HEK293T (cell line): ENCODE measurements around the gene LILRB4.

Experiments
- CTCF ChIA-PET: fragments of 350-600 bp; formaldehyde crosslinking; extraction: SDS; loops from one replicate; lab custom pipeline; 2021; ENCODE audit warnings: antibody characterized with exemption, inconsistent platforms; lab: Yijun Ruan, JAX
- POLR2A ChIA-PET: fragments of 350-600 bp; formaldehyde crosslinking; extraction: SDS; loops from one replicate; lab custom pipeline; 2020; ENCODE audit warnings: antibody characterized with exemption, inconsistent platforms; lab: Yijun Ruan, JAX
- DNase-seq: peaks from one replicate; pipeline ENCODE4 v3.0.0; 2012; ENCODE audit warnings: mixed read lengths; ENCODE audit errors: extremely low spot score
- ARNT ChIP-seq: fragments of 450-650 bp; IDR thresholded peaks from 2 replicates; pipeline ENCODE4 v1.6.1; 2017; ENCODE audit warnings: mild to moderate bottlenecking
- BHLHE40 ChIP-seq: fragments of 450-650 bp; IDR thresholded peaks from 2 replicates; pipeline ENCODE4 v1.6.1; 2016; ENCODE audit warnings: mild to moderate bottlenecking, moderate library complexity, borderline replicate concordance
- CTBP1 ChIP-seq: fragments of 450-650 bp; IDR thresholded peaks from 2 replicates; pipeline ENCODE4 v1.6.1; 2016; ENCODE audit warnings: borderline replicate concordance
- ELF4 ChIP-seq: fragments of 450-650 bp; IDR thresholded peaks from 2 replicates; pipeline ENCODE4 v1.6.1; 2017; ENCODE audit warnings: antibody characterized with exemption
- FOXA1 ChIP-seq: fragments of 450-650 bp; IDR thresholded peaks from 2 replicates; pipeline ENCODE4 v1.6.1; 2016; ENCODE audit warnings: mild to moderate bottlenecking
- FOXK2 ChIP-seq: fragments of 450-650 bp; IDR thresholded peaks from 2 replicates; pipeline ENCODE4 v1.6.1; 2016; ENCODE audit warnings: mild to moderate bottlenecking
- FOXM1 ChIP-seq: fragments of 450-650 bp; IDR thresholded peaks from 2 replicates; pipeline ENCODE4 v1.6.1; 2017; ENCODE audit warnings: mild to moderate bottlenecking, borderline replicate concordance
- HDGF ChIP-seq: fragments of 450-650 bp; IDR thresholded peaks from 2 replicates; pipeline ENCODE4 v1.6.1; 2017; ENCODE audit warnings: antibody characterized with exemption, borderline replicate concordance
- L3MBTL2 ChIP-seq: fragments of 450-650 bp; conservative IDR thresholded peaks from 2 replicates; pipeline ENCODE4 v1.6.1; 2016; ENCODE audit warnings: mild to moderate bottlenecking
- LEF1 ChIP-seq: fragments of 450-650 bp; IDR thresholded peaks from 2 replicates; pipeline ENCODE4 v1.6.1; 2017; ENCODE audit warnings: mild to moderate bottlenecking, borderline replicate concordance
- NFRKB ChIP-seq: fragments of 450-650 bp; IDR thresholded peaks from 2 replicates; pipeline ENCODE4 v1.6.1; 2016; ENCODE audit warnings: mild to moderate bottlenecking, moderate library complexity
- SP1 ChIP-seq: fragments of 450-650 bp; IDR thresholded peaks from 2 replicates; pipeline ENCODE4 v1.6.1; 2017
- SUZ12 ChIP-seq: fragments of 450-650 bp; IDR thresholded peaks from 2 replicates; pipeline ENCODE4 v1.6.1; 2016; ENCODE audit warnings: mild to moderate bottlenecking
- TARDBP ChIP-seq: fragments of 450-650 bp; IDR thresholded peaks from 2 replicates; pipeline ENCODE4 v1.6.1; 2016
- ZNF384 ChIP-seq: fragments of 450-650 bp; IDR thresholded peaks from 2 replicates; pipeline ENCODE4 v1.6.1; 2016
- TF ChIP-seq, protein P1 (sequence below): fragments of 450-650 bp; IDR thresholded peaks from 2 replicates; pipeline ENCODE4 v1.6.1; 2016

The LILRB4 gene

DNA sequence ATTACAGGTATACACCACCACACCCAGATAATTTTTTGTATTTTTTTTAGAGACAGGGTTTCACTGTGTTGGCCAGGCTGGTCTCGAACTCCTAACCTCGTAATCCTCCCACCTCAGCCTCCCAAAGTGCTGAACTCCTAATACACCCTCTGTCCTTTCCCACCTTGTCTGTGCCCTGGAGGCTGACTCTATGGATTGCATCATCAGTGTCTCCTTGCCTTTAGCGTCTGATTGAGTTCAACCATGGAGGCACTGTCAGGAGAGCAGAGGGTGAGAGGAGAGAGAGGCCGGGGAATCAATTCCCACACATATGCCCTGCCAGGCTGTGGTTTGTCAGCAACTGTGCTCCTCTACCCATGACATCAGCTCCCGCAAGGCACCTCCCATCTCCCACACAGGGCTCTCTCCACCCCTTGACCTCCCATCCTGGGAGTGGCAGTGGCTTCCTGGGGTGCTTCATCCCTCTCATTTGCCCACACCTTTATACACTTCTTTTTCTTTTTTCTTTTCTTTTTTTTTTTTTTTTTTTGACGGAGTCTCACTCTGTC, 12.6 kb upstream of the LILRB4 start:
- ChIA-PET POLR2A (no interaction called here), CTCF (no interaction called here)
- TF ChIP-seq FOXM1 (no peak), SUZ12 (no peak), LEF1 (no peak), BHLHE40 (no peak), NFRKB (no peak), TARDBP (no peak), ELF4 (no peak), ARNT (no peak), ZNF384 (no peak), L3MBTL2 (no peak), SP1 (no peak), HDGF (no peak), FOXK2 (no peak), CTBP1 (no peak), FOXA1 (no peak)
- TF ChIP-seq, protein P1, sequence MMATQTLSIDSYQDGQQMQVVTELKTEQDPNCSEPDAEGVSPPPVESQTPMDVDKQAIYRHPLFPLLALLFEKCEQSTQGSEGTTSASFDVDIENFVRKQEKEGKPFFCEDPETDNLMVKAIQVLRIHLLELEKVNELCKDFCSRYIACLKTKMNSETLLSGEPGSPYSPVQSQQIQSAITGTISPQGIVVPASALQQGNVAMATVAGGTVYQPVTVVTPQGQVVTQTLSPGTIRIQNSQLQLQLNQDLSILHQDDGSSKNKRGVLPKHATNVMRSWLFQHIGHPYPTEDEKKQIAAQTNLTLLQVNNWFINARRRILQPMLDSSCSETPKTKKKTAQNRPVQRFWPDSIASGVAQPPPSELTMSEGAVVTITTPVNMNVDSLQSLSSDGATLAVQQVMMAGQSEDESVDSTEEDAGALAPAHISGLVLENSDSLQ: no peak
- DNase-seq: no peak

- ChIA-PET POLR2A (no interaction called here), CTCF (no interaction called here)
- no peak for TF ChIP-seq HDGF
- TF ChIP-seq L3MBTL2: no peak
- TF ChIP-seq, protein P1: no peak
- no peak for TF ChIP-seq ARNT
- no peak for TF ChIP-seq ELF4
- peak; percentile 40 for DNase-seq
Measured at GRCh38 chr19:54653181-54653809, 9.5 kb upstream of the LILRB4 start.

DNA sequence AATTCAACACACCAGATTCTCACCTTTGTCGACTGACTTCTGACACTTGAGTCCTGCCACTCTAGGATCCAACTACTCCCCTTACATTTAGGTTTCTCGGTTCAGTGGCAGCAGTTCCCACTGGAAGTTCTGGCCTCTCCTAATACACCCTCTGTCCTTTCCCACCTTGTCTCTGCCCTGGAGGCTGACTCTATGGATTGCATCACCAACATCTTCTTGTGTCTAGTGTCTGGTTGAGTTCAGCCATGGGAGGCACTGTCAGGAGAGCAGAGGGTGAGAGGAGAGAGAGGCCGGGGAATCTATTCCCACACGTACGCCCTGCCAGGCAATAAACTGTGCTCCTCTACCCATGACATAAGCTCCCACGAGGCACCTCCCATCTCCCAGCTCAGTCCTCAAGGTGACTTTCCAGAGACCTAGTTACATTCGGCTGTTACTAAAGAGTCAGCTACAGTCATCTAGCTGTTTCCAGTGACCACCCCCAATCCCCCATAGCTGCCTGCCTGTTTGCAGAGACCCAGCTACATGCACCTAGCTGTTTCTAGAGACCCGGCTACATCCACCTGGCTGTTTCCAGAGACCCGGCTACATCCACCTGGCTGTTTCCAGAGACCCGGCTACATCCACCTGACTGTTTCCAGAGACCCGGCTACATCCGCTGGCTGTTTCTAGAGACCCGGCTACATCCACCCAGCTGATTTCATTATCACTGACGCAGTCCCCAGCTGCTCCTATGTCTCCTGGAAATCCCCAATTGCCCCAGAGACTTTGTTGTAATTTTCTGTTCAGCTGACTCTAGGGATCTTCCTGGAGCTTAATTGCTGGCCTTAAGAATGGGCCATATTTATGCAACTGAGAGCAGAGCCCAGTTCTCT, 8.1 kb upstream of the LILRB4 start:
- no peak for TF ChIP-seq ZNF384
- TF ChIP-seq BHLHE40: no peak
- no peak for TF ChIP-seq SP1
- no peak for TF ChIP-seq SUZ12
- TF ChIP-seq CTBP1: no peak
- no peak for TF ChIP-seq L3MBTL2
- TF ChIP-seq FOXA1: no peak
- no peak for TF ChIP-seq FOXM1
- no peak for TF ChIP-seq FOXK2
- TF ChIP-seq TARDBP: no peak
- no peak for TF ChIP-seq ARNT
- no peak for TF ChIP-seq NFRKB
- TF ChIP-seq ELF4: no peak
- no peak for TF ChIP-seq LEF1
- DNase-seq: no peak
- ChIA-PET POLR2A (no interaction called here), CTCF (interaction anchor here (0.7 kb wide), 1 partner anchor 14 kb away, joined by 7 read pairs; no protein-coding TSS in a partner anchor)

- ChIA-PET CTCF (no interaction called here), POLR2A (no interaction called here)
- DNase-seq: no peak
- TF ChIP-seq L3MBTL2: no peak
- TF ChIP-seq ARNT: no peak
Measured at GRCh38 chr19:54659300-54659699, 3.5 kb upstream of the LILRB4 start.

- ChIA-PET CTCF (no interaction called here), POLR2A (no interaction called here)
- no peak for TF ChIP-seq ZNF384
- no peak for TF ChIP-seq FOXM1
- no peak for TF ChIP-seq SP1
- TF ChIP-seq ELF4: no peak
- TF ChIP-seq BHLHE40: no peak
- no peak for TF ChIP-seq LEF1
- no peak for TF ChIP-seq SUZ12
- TF ChIP-seq CTBP1: no peak
- TF ChIP-seq HDGF: no peak
- no peak for TF ChIP-seq TARDBP
- no peak for TF ChIP-seq L3MBTL2
- TF ChIP-seq FOXA1: no peak
- TF ChIP-seq, protein P1: no peak
- no peak for TF ChIP-seq ARNT
- no peak for TF ChIP-seq FOXK2
- no peak for TF ChIP-seq NFRKB
- DNase-seq: no peak
Measured at GRCh38 chr19:54660306-54660705, 2.5 kb upstream of the LILRB4 start.

- DNase-seq: no peak
- ChIA-PET POLR2A (no interaction called here), CTCF (interaction anchor here (1.5 kb wide), 1 partner anchor 14 kb away, joined by 3 read pairs; no protein-coding TSS in a partner anchor)
- TF ChIP-seq NFRKB (no peak), LEF1 (no peak), ARNT (no peak), SUZ12 (no peak), SP1 (no peak), HDGF (no peak), FOXA1 (no peak), ZNF384 (no peak), L3MBTL2 (no peak), ELF4 (no peak), CTBP1 (no peak), FOXK2 (no peak), FOXM1 (no peak), TARDBP (no peak)
- TF ChIP-seq, protein P1: no peak
Measured at GRCh38 chr19:54660964-54661363, 1.8 kb upstream of the LILRB4 start.
